Parathyroid adenoma (tissue), 2 donors: ENCODE results near the gene RPL38.

ENCODE experiments used
- H2AFZ ChIP-seq: fragments of 300-600 bp; sonication (generic); one replicate; pipeline ENCODE4 v1.7.0; 2017; ENCODE audit warnings: antibody characterized with exemption, mild to moderate bottlenecking
- H3K27ac ChIP-seq: fragments of 300-600 bp; sonication (generic); one replicate; pipeline ENCODE4 v1.7.0; 2017
- H3K27me3 ChIP-seq: fragments of 300-600 bp; sonication (generic); one replicate; pipeline ENCODE4 v1.7.0; 2017; ENCODE audit warnings: low read length; ENCODE audit not compliant: control insufficient read depth, insufficient read depth
- H3K36me3 ChIP-seq: fragments of 300-600 bp; sonication (generic); one replicate; pipeline ENCODE4 v1.7.0; 2017; ENCODE audit warnings: low read length; ENCODE audit not compliant: control insufficient read depth, insufficient read depth
- H3K4me1 ChIP-seq: fragments of 300-600 bp; sonication (generic); one replicate; pipeline ENCODE4 v1.7.0; 2017; ENCODE audit warnings: control low read depth
- H3K4me2 ChIP-seq: fragments of 300-600 bp; sonication (generic); one replicate; pipeline ENCODE4 v1.7.0; 2017; ENCODE audit warnings: low read length
- H3K4me3 ChIP-seq: fragments of 300-600 bp; sonication (generic); one replicate; pipeline ENCODE4 v1.7.0; 2017; ENCODE audit warnings: low read depth, low read length
- H3K79me2 ChIP-seq: fragments of 300-600 bp; sonication (generic); one replicate; pipeline ENCODE4 v1.7.0; 2017; ENCODE audit warnings: control low read depth
- H3K9ac ChIP-seq: fragments of 300-600 bp; sonication (generic); one replicate; pipeline ENCODE4 v1.7.0; 2017; ENCODE audit warnings: mild to moderate bottlenecking
- H3K9me3 ChIP-seq: fragments of 300-600 bp; sonication (generic); one replicate; pipeline ENCODE4 v1.7.0; 2017; ENCODE audit warnings: low read length; ENCODE audit not compliant: control insufficient read depth
- TF ChIP-seq, protein P1 (sequence below): fragments of 300-600 bp; sonication (generic); IDR thresholded peaks from one replicate; pipeline ENCODE4 v1.7.0; 2017; ENCODE audit warnings: antibody characterized with exemption, mild to moderate bottlenecking
- donor health status: primary hyperparathyroidism.

RPL38 gene

GRCh38 chr17:74220219-74220618 lies 16.7 kb downstream of the RPL38 start:
- no peaks in the 10 kb centered on the region for H3K9me3 ChIP-seq
- H3K36me3 ChIP-seq, result no peaks in the 10 kb centered on the region
- H3K27me3 ChIP-seq, result no peaks in the 10 kb centered on the region
- no peak overlapping the region for H3K4me3 ChIP-seq
- no peak overlapping the region for H2AFZ ChIP-seq
- no peaks in the 10 kb centered on the region for H3K4me1 ChIP-seq
- no peak overlapping the region for H3K9ac ChIP-seq
- H3K79me2 ChIP-seq, result no peaks in the 10 kb centered on the region
- TF ChIP-seq, protein P1, sequence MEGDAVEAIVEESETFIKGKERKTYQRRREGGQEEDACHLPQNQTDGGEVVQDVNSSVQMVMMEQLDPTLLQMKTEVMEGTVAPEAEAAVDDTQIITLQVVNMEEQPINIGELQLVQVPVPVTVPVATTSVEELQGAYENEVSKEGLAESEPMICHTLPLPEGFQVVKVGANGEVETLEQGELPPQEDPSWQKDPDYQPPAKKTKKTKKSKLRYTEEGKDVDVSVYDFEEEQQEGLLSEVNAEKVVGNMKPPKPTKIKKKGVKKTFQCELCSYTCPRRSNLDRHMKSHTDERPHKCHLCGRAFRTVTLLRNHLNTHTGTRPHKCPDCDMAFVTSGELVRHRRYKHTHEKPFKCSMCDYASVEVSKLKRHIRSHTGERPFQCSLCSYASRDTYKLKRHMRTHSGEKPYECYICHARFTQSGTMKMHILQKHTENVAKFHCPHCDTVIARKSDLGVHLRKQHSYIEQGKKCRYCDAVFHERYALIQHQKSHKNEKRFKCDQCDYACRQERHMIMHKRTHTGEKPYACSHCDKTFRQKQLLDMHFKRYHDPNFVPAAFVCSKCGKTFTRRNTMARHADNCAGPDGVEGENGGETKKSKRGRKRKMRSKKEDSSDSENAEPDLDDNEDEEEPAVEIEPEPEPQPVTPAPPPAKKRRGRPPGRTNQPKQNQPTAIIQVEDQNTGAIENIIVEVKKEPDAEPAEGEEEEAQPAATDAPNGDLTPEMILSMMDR, result no peak
- H3K4me2 ChIP-seq, result no peak overlapping the region
- H3K27ac ChIP-seq, result no peak overlapping the region

DNA sequence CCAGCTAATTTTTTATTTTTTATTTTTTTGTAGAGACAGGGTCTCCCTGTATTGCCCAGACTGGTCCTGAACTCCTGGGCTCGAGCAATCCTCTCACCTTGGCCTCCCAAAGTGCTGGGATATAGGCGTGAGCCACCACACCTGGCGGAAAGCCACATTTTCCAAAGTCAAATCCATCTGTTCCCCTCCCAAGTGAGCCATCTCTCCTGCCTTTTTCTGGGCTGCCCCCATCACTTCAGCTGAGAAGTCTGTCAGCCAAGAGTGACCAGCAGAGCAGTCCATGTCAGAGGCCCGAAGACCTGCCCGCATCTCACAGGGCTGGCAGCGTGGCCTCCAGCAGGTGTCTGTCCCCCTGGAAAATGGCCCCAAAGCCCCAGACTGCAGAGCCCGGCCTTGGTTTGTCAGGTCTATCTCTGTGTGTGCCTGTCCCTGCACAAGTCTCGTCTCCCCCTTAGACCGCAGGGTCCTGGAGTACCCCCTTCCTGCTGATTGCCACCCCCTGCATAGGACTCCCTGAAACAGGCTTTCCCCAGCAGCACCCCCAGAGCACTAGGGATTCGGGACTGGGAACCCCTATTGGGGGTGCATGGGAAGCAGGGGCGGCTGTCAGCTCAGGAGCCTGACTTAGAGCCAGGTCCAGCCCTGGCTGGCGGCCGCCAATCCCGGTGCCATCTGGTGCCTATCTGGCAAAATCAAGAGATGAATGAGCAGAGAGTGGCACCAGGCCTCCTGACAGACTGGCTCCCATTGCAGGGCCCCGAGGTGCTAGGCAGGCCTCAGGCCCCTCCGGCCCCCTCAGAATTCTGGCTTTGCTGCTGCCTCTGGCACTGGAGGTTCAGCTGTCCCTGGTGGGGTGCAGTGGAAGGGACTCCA lies 17.7 kb downstream of the RPL38 start:
- no peak overlapping the region for H3K4me2 ChIP-seq
- no peaks in the 10 kb centered on the region for H3K4me1 ChIP-seq
- no peak overlapping the region for H3K27ac ChIP-seq
- H3K27me3 ChIP-seq, result no peaks in the 10 kb centered on the region
- H3K9ac ChIP-seq, result no peak overlapping the region
- no peak overlapping the region for H3K4me3 ChIP-seq
- no peak overlapping the region for H2AFZ ChIP-seq
- H3K79me2 ChIP-seq, result no peaks in the 10 kb centered on the region
- H3K36me3 ChIP-seq, result no peaks in the 10 kb centered on the region
- TF ChIP-seq, protein P1, result no peak
- H3K9me3 ChIP-seq, result no peaks in the 10 kb centered on the region

DNA sequence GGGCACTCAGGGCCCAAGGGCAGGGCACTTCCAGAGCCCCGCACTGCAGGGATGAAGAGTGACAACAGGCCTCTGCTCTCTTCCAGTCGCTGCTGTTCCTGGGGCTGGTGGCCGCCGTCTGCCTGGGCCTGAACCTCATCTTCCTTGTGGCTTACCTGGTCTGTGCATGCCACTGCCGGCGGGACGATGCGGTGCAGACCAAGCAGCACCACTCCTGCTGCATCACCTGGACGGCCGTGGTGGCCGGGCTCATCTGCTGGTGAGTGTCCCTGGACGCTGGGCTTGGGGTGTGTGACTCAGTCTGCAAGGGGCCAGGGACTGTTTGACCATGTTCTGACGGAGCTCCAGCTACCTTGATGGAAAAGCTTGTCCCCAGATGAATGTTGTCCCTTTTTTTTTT lies 18.9 kb downstream of the RPL38 start:
- TF ChIP-seq, protein P1, result no peak
- H3K79me2 ChIP-seq, result no peaks in the 10 kb centered on the region
- no peak overlapping the region for H3K4me2 ChIP-seq
- no peak overlapping the region for H3K4me3 ChIP-seq
- H3K9ac ChIP-seq, result no peak overlapping the region
- H2AFZ ChIP-seq, result no peak overlapping the region
- no peaks in the 10 kb centered on the region for H3K4me1 ChIP-seq
- H3K36me3 ChIP-seq, result no peaks in the 10 kb centered on the region
- no peaks in the 10 kb centered on the region for H3K27me3 ChIP-seq
- H3K9me3 ChIP-seq, result no peaks in the 10 kb centered on the region
- H3K27ac ChIP-seq, result no peak overlapping the region

- TF ChIP-seq, protein P1, result no peak
- no peaks in the 10 kb centered on the region for H3K9me3 ChIP-seq
- H3K79me2 ChIP-seq, result no peaks in the 10 kb centered on the region
- no peaks in the 10 kb centered on the region for H3K36me3 ChIP-seq
- H3K27ac ChIP-seq, result no peak overlapping the region
- H3K4me3 ChIP-seq, result no peak overlapping the region
- H2AFZ ChIP-seq, result no peak overlapping the region
- no peak overlapping the region for H3K9ac ChIP-seq
- H3K27me3 ChIP-seq, result no peaks in the 10 kb centered on the region
- H3K4me1 ChIP-seq, result no peaks in the 10 kb centered on the region
- no peak overlapping the region for H3K4me2 ChIP-seq
Observed at GRCh38 chr17:74223901-74224300, 20.4 kb downstream of the RPL38 start.
